Stimulated activated CD8-positive, alpha-beta memory T cell treated with anti-CD3 and anti-CD28 coated beads, Interleukin-4, amount 100 ng/mL, for 48 hours (primary cell): ENCODE results near the gene CPZ.

Experiments used
- DNase-seq: peaks from one replicate; pipeline ENCODE4 v3.0.0-alpha.2; 2020

Gene CPZ

GRCh38 chr4:8581094-8581861 is 11.3 kb upstream of the CPZ start:
- DNase-seq = no peak

- no peak for DNase-seq
Measured at GRCh38 chr4:8582016-8582415, 10.5 kb upstream of the CPZ start.

GRCh38 chr4:8582436-8582835 is 10.1 kb upstream of the CPZ start:
- no peak for DNase-seq

- no peak for DNase-seq
Measured at GRCh38 chr4:8582941-8583654, 9.5 kb upstream of the CPZ start.

GRCh38 chr4:8583655-8584025 is 8.9 kb upstream of the CPZ start:
- DNase-seq = no peak

- no peak for DNase-seq
Measured at GRCh38 chr4:8585186-8585585, 7.4 kb upstream of the CPZ start.

GRCh38 chr4:8585721-8586212 is 6.8 kb upstream of the CPZ start:
- DNase-seq = no peak

GRCh38 chr4:8586246-8586645 is 6.3 kb upstream of the CPZ start:
- DNase-seq = no peak

- DNase-seq = no peak
Measured at GRCh38 chr4:8586671-8587468, 5.7 kb upstream of the CPZ start.

- no peak for DNase-seq
Measured at GRCh38 chr4:8587469-8588195, 4.9 kb upstream of the CPZ start.

- no peak for DNase-seq
Measured at GRCh38 chr4:8588196-8588470, 4.4 kb upstream of the CPZ start.

GRCh38 chr4:8589336-8589735 is 3.2 kb upstream of the CPZ start:
- no peak for DNase-seq

- DNase-seq = no peak
Measured at GRCh38 chr4:8589823-8590545, 2.6 kb upstream of the CPZ start.

GRCh38 chr4:8590546-8590880 is 2.1 kb upstream of the CPZ start:
- DNase-seq = no peak

- DNase-seq = no peak
Measured at GRCh38 chr4:8591114-8591513, 1.5 kb upstream of the CPZ start.

GRCh38 chr4:8591626-8592365 is 769 bp upstream of the CPZ start:
- no peak for DNase-seq

- DNase-seq = no peak
Measured at GRCh38 chr4:8593264-8594096, 915 bp downstream of the CPZ start.

GRCh38 chr4:8594097-8595038 is 1.8 kb downstream of the CPZ start:
- DNase-seq = peak; percentile 40

- DNase-seq = no peak
Measured at GRCh38 chr4:8595237-8596087, 2.9 kb downstream of the CPZ start.
